AG10803 (cell line): Measurements from ENCODE around the gene MAPKBP1.
"Not testable (repeated sequence)": the region's sequence is repeated elsewhere in the genome, so short reads cannot be mapped to it uniquely, and the experiment has no call there.

Experiments used
- DNase-seq: peaks from one replicate; pipeline ENCODE4 v3.0.0; 2010; ENCODE audit warnings: low read depth
- H3K4me3 ChIP-seq: 2 replicates; pipeline ENCODE4 v1.5.1; 2011; ENCODE audit warnings: mild to moderate bottlenecking, low read length, control low read depth
- TF ChIP-seq, protein P1 (sequence below): conservative IDR thresholded peaks from 2 replicates; pipeline ENCODE4 v1.5.1; 2011; ENCODE audit warnings: mild to moderate bottlenecking, low read length, control low read depth, inconsistent platforms

MAPKBP1 gene, protein sequence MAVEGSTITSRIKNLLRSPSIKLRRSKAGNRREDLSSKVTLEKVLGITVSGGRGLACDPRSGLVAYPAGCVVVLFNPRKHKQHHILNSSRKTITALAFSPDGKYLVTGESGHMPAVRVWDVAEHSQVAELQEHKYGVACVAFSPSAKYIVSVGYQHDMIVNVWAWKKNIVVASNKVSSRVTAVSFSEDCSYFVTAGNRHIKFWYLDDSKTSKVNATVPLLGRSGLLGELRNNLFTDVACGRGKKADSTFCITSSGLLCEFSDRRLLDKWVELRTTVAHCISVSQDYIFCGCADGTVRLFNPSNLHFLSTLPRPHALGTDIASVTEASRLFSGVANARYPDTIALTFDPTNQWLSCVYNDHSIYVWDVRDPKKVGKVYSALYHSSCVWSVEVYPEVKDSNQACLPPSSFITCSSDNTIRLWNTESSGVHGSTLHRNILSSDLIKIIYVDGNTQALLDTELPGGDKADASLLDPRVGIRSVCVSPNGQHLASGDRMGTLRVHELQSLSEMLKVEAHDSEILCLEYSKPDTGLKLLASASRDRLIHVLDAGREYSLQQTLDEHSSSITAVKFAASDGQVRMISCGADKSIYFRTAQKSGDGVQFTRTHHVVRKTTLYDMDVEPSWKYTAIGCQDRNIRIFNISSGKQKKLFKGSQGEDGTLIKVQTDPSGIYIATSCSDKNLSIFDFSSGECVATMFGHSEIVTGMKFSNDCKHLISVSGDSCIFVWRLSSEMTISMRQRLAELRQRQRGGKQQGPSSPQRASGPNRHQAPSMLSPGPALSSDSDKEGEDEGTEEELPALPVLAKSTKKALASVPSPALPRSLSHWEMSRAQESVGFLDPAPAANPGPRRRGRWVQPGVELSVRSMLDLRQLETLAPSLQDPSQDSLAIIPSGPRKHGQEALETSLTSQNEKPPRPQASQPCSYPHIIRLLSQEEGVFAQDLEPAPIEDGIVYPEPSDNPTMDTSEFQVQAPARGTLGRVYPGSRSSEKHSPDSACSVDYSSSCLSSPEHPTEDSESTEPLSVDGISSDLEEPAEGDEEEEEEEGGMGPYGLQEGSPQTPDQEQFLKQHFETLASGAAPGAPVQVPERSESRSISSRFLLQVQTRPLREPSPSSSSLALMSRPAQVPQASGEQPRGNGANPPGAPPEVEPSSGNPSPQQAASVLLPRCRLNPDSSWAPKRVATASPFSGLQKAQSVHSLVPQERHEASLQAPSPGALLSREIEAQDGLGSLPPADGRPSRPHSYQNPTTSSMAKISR (N-terminal part only)

GRCh38 chr15:41774062-41774881 is at the start of gene MAPKBP1:
MAPKBP1 (plus strand) TSS chr15:41774484; CDS start chr15:41775276, 792 bp downstream.
- TF ChIP-seq, protein P1, sequence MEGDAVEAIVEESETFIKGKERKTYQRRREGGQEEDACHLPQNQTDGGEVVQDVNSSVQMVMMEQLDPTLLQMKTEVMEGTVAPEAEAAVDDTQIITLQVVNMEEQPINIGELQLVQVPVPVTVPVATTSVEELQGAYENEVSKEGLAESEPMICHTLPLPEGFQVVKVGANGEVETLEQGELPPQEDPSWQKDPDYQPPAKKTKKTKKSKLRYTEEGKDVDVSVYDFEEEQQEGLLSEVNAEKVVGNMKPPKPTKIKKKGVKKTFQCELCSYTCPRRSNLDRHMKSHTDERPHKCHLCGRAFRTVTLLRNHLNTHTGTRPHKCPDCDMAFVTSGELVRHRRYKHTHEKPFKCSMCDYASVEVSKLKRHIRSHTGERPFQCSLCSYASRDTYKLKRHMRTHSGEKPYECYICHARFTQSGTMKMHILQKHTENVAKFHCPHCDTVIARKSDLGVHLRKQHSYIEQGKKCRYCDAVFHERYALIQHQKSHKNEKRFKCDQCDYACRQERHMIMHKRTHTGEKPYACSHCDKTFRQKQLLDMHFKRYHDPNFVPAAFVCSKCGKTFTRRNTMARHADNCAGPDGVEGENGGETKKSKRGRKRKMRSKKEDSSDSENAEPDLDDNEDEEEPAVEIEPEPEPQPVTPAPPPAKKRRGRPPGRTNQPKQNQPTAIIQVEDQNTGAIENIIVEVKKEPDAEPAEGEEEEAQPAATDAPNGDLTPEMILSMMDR, result peak; percentile 75
- DNase-seq, result peak; percentile 98
- peak within 1 kb of the TSS; percentile 90 for H3K4me3 ChIP-seq

DNA sequence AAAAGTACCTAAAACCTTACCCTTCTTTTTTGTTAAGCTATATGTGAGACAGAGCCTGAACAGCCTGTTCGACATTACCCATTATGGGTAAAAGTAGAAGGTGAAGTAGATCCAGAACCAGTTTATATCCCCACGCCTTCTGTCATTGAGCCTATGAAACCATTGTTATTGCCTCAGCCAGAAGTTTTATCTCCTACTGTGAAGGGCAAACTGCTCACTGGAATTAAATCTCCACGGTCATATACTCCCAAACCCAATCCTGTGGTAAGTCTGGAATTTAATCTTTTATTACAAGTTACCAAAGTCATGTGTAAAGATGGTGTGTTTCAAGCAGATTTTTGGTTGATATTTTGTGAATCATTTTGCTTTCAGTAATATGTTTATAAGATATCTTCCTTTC is 47.1 kb upstream of the MAPKBP1 start:
- TF ChIP-seq, protein P1, result no peak
- H3K4me3 ChIP-seq, result no peak overlapping the region
- DNase-seq, result peak; percentile 31

GRCh38 chr15:41728061-41728460 is 46.2 kb upstream of the MAPKBP1 start:
- DNase-seq, H3K4me3 ChIP-seq: not testable (repeated sequence)

- TF ChIP-seq, protein P1, result no peak
- H3K4me3 ChIP-seq, result no peak overlapping the region
- DNase-seq, result no peak
Measured at GRCh38 chr15:41730543-41730942, 43.7 kb upstream of the MAPKBP1 start.

DNA sequence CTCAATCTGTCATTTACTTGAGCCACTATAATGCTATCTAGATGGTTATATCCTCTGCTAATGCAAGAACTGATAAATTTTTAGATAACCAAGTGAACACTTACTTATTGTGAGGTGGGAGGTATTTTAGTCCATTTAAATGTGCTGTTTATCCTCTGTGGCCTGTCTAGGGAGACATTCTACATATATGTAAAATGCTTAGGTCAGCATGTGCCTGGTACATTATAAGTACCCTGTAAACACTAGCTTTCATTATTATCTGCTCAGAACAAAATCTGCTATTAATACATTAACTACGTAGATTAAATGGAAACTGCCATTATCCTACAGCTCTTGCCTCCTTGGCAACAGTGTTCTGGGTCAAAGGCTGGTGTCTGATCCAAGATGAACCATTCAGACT is 41.8 kb upstream of the MAPKBP1 start:
- TF ChIP-seq, protein P1, result no peak
- no peak overlapping the region for H3K4me3 ChIP-seq
- no peak for DNase-seq

DNA sequence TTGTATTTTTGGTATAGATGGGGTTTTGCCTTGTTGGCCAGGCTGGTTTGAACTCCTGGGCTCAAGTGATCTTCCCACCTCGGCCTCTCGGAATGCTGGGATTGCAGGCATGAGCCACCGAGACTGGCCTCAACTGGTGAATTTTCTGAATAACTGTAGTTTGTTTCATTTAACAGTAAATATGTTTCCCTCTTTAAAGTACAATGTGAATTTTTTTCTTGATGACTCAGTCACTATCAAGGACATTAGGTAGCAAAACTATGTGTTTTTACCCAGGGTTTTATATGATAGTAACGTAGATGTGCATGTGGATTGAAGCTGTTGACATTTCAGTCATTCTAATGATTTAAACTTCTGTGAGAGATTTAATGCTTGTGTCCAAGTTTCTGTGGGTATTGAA is 40.2 kb upstream of the MAPKBP1 start:
- no peak overlapping the region for H3K4me3 ChIP-seq
- DNase-seq, result peak; percentile 10
- TF ChIP-seq, protein P1, result no peak
